IPS-NIHi7 (cell line): ENCODE results near the gene C1orf174.
A peak's percentile ranks its signal among the peaks of the same experiment; 100 is the strongest.
"Not testable (repeated sequence)": the region's sequence is repeated elsewhere in the genome, so short reads cannot be mapped to it uniquely, and the experiment has no call there.

Source experiments
- DNase-seq: peaks from one replicate; pipeline ENCODE4 v3.0.0; 2012; ENCODE audit warnings: mixed read lengths; ENCODE audit errors: extremely low spot score

Gene C1orf174

GRCh38 chr1:3925762-3926161 lies 25.7 kb upstream of the C1orf174 start:
- no peak for DNase-seq

- no peak for DNase-seq
These were observed 25.2 kb upstream of the C1orf174 start for GRCh38 chr1:3925256-3925655.

- no peak for DNase-seq
These were observed 24.8 kb upstream of the C1orf174 start for GRCh38 chr1:3924825-3925220.

- DNase-seq = no peak
These were observed 24.2 kb upstream of the C1orf174 start for GRCh38 chr1:3924186-3924824.

GRCh38 chr1:3923378-3924185 lies 23.5 kb upstream of the C1orf174 start:
- DNase-seq = no peak

- DNase-seq = no peak
These were observed 22.8 kb upstream of the C1orf174 start for GRCh38 chr1:3922851-3923250.

GRCh38 chr1:3922201-3922725 lies 22.2 kb upstream of the C1orf174 start:
- DNase-seq = no peak

- no peak for DNase-seq
These were observed 21.7 kb upstream of the C1orf174 start for GRCh38 chr1:3921765-3922164.

GRCh38 chr1:3919706-3920105 lies 19.6 kb upstream of the C1orf174 start:
- DNase-seq = no peak

- DNase-seq = no peak
These were observed 19.0 kb upstream of the C1orf174 start for GRCh38 chr1:3918966-3919611.

GRCh38 chr1:3918359-3918758 lies 18.3 kb upstream of the C1orf174 start:
- not testable (repeated sequence) for DNase-seq

- DNase-seq = no peak
These were observed 17.7 kb upstream of the C1orf174 start for GRCh38 chr1:3917761-3918160.

- DNase-seq = no peak
These were observed 15.6 kb upstream of the C1orf174 start for GRCh38 chr1:3915551-3916121.

- no peak for DNase-seq
These were observed 14.8 kb upstream of the C1orf174 start for GRCh38 chr1:3914911-3915310.

- DNase-seq = no peak
These were observed 14.3 kb upstream of the C1orf174 start for GRCh38 chr1:3914331-3914851.

- no peak for DNase-seq
These were observed 13.0 kb upstream of the C1orf174 start for GRCh38 chr1:3912809-3913685.

GRCh38 chr1:3911981-3912808 lies 12.1 kb upstream of the C1orf174 start:
- DNase-seq = no peak

- DNase-seq = peak; percentile 92
These were observed 11.1 kb upstream of the C1orf174 start for GRCh38 chr1:3910857-3911845.
